Ureter (tissue), 1 donor: ENCODE measurements around the gene DYNLL1. TPM values are rescaled to one million over a fixed set of nuclear protein-coding genes. Genes with fewer than 3 reads are reported as not detected.
A peak's percentile ranks its signal among the peaks of the same experiment; 100 is the strongest.
"Not testable (repeated sequence)": the region's sequence is repeated elsewhere in the genome, so short reads cannot be mapped to it uniquely, and the experiment has no call there.

ENCODE experiments used
- DNase-seq: peaks from one replicate; pipeline ENCODE4 v3.0.0-alpha.2; 2020; ENCODE audit warnings: low spot score
- total RNA-seq: library from RNA; stranded (reverse); gene quantifications from one replicate; pipeline ENCODE4 v1.2.4, GENCODE V29; 2023
- donor health status: DM: yes; HTN: yes; CAD: no.

The DYNLL1 gene
- total RNA-seq, 1 donor from 2014 or later, result 313 TPM

DNA sequence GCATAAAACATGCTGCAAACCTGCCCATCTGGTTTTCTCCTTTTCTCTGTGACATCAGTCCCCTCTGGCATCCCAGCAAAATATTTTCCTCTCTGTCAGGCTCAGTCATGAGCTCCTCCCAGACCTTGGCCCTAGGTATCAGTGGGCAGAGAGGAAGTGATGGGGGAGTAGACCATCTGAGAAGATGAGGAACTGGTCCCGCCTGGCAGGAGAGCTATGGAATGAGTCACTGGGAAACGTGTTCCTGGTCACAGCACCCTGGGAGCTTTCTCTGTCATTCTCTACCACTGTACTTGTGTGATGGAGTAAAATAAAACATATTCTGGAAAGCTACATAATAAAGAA is 21.3 kb upstream of the DYNLL1 start:
- DNase-seq, result peak; percentile 77

DNA sequence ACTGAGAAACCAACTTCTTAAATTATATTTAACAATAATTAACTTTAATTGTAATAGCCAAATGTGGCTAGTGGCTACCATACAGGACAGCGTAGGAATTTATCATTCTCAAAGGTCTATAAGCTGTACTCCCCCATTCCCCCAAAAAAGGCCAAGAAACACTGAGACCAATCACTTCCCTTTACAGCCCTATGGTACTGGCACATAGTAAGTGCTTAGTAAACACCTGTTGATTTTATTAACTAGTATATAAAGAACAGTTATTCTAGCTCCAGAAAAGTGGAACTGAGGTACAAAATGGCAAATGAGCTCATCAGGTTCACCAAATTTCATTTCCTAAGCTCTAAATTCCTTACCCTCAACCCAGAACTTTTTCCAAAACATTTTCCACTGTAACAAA is 20.3 kb upstream of the DYNLL1 start:
- no peak for DNase-seq

DNA sequence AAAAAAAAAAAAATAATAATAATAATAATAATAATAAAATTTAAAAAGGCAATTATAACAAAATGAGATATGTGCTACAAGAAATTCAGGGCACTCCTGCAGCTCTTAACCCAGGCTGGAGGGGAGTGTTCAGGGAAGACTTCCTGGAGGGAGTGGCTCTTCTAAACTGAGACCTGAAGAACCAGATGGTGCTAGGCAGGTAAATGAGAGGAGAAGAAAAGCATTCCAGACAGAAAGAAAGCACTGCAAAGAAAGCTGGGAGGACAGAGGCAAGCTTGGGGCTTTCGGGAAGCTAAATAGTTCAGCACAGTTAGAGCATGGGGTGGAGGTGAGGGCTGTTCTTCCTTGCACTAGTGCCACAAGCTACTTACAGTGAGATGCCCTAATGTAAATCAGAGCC is 16.5 kb upstream of the DYNLL1 start:
- no peak for DNase-seq

DNA sequence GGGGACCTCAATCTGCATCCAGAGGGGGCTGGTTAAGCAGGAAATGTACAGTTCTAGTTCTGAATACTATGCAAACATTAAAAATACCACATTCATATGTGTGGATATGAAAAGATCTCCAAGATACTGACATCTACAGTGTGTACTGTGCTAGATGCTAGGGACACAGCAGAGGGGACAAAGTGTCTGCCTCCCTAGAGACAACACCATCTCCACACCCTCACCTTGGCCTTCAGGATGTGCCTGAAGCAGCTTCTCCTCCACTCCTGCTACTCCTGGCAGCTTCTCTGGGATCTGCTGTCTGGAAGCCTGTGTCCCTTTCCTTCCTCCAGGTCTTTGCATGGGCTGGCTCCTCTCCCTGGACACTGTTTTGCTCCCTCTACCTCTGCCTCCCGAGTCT is 15.7 kb upstream of the DYNLL1 start:
- DNase-seq, result no peak

DNA sequence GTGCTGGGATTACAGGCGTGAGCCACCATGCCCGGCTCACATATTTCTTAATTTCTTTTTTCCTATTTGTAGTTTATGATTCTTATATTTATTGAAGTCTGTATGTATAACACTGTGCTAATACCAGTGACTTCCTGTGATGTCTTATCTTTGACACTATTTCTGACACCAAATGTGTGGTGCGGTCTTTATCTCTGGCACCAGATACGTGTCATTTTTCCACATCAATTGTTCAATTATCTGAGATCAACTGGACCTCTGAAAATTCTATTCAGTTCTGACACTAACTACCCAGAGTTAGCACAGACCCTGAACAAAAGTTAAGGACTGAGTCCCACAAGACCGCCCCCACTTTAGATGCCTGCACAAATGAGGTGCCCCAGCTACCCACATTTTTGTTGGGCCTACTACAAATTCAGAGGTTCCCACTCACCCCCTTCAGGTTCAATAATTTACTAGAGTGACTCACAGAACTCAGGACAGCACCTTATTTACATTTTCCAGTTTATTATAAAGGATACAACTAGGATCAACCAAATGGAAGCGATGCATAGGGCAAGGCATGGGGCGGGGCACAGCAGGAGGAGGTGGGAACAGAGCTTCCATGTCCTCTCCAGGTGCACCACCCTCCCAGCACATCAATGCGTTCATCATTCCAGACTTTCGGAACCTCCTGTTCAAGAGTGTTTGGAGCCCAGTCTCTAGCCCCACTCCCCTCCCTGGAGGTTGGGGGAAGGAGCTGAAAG is 14.7 kb upstream of the DYNLL1 start:
- DNase-seq, result no peak

DNA sequence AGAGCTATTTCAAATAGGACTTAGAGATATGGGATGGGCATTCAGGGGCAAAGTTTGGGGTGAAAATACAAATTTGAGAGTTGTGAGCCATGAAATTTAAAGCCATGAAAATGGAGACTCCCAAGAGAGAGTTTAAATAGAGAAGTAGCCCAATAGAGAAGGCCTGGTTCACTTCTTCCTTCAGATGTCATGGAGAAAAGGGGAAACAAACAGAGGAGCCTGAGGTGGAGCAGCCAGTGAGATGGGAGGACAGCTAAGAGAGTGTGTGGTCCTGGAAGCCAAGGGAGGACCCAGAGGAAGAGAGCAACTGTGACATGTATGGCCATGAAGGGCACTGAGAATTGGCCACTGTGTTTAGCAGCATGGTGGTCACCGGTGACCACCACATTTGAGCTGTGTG is 12.3 kb upstream of the DYNLL1 start:
- DNase-seq, result no peak

DNA sequence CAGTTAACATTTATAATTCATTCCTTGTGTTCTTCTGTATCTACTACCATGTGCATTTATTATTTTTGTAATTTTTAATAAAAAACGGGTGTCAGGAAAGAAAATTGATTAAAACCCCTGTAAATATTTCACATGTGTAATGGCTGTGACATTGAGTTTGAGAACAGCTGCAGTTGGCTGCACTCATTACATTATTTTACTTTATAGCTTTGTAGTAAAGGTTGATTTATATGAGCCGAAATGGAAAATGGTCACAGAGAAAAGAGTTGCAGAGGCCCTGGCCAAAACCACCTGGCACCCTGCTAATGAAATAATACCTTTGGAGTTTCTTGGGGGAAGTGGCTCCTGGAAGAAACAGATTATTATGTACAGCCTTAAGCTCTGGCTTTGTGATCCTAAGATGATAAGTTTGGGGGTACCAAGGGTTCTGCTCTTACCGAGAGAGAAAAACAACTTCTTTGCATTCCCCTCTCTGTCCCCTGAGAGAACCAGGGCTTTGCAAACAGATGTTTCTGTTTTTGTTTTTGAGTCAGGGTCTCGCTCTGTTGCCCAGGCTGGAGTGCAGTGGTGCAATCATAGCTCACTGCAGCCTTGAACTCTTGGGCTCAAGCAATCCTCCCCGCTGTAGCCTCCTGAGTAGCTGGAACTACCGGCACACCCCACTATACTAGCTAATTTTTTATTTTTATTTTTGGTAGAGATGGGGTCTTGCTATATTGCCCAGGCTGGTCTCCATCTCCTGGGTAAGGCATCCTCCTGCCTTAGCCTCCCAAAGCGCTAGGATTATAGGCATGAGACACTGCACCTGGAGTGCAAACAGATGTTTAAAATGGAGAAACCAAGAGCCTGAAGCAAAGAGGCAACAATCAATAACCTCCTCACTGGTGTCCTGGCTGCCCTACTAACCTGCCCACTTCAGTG is 9.7 kb upstream of the DYNLL1 start:
- no peak for DNase-seq

DNA sequence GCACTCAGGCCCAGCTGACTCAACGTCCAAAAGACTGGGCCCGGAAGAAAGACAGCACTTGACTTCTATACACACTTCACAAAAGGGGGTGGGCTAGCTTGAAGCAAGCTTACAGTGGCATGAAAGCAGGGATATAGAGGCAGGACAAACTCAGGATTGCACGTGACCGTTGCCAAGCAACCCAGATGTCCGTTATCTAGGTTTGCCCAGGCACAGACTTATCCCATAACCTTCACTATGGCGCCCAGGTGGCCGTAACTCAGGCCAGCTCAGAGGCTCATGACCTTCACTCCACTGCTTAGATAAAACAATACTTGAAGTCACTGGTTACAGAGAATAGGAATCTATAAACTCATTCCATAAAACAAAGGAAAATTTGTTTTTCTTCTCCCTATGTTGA is 8.4 kb upstream of the DYNLL1 start:
- not testable (repeated sequence) for DNase-seq

DNA sequence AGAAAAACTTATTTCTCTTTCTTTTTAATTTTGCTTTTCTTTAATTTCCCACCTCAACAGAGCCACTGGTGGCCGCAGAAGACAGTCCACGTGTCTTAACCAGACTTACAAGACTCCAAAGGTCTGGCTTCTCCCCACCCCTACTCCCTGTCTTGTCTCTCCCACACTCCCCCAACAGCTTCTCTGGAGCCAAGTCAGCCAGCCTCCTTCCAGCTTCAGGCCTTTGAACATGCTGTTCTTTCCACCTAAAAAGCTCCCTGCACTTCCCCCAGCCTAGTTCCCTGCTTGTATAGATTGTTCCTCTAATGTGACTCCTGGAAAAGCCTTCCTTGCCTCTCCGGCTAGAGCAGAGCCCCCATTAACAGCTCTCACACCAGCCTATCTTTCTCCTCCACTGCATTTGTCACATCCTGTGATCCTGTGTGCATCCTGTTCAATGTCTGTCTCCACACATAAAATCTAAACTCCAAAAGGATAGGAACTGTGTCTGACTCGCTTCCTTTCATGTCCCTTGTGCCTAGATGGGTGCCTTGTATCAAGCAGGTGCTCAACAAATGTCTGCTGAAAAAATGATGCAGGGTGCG is 7.8 kb upstream of the DYNLL1 start:
- no peak for DNase-seq

DNA sequence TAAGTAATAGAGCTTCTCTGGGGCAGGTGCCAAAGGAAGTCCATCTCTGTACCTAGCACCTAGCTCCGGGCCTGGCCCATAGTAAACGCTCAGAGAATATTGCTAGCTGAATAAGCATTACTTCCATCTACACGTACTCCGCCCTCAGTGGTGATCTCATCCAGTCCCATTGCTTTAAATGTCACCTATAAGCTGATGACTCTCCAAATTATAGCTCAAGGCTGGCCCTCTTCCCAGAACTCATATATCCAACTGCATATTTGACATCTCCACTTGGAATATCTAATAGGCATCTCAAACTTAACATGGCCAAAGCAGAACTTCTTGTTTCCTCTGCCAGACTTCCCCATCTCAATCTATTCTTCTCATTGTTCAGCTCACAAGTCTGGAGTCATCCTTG is 6.9 kb upstream of the DYNLL1 start:
- DNase-seq, result no peak

DNA sequence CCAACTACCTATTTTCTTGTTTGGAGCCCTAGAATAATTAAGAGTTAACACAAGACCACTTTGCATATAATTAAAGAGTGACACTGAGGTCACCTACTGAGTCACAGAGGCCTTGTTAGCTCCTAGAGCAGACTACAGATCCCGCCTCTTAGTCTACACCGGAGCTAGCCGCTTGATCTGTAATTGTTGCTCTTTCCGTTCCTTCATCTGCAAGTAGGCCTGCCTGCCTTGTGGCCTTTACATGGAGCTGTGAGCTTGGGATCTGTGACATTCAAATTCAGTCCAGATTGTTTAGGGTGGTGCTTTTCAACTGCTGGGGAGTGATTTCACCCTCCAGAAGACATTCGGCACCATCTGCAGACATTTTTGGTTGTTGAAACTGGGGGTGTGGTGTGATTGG is 5.6 kb upstream of the DYNLL1 start:
- no peak for DNase-seq

DNA sequence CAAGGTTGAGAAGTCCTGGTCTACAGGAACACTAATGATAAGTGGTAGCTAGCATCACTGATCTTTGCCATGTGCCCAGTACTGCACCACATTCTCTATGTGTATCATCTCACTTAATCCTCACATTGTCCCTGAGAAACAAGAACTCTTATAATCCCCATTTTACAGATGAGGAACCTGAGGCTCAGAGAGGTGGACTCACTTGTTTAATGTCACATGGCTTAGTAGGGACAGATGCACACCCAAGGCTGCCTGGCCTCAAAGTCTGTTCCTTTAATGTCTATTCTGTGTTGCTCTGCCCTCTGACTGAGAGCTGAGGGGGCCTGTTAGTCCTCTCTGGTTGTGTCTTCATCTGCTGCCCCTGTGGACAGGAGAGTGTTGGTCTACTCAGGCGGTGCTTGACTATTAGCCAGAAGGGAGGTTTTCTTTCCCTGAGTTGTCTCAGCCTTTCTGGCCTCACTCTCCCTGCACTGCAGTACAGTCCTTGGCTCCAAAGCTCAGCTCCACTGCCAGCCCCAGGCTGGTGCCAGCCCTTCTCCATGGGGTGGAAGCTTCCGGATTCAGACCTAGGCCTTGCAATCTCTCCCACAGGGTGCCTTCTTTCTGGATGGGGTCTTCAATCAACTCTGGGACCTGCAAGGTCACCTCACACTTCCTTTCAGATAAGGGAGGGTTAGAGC is 4.9 kb upstream of the DYNLL1 start:
- DNase-seq, result no peak

DNA sequence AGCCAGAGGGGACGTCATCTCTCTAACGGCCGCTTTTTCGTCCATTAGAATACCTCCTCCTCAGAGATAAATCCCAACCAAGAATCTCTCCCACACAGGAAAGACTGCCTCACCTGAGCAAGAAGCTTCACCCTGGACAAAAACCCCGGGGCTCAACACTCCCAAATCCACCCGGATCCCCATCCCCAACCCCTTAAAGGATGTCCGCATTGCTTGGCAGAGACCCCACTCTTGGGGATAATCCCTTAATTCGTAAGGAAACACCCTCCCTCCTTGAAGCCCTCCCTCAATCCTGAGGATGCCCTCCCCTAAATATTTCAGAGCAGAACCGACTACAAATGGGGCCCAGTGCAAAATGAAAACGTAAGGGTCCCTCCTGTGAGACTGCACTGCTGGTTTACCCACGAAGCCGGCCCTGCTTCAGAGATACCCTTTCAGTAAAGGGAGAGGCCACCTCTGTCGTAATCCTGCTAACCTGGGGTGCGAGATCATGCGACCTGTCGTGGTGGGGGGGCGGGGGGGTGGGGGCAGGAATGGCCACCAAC is 655 bp upstream of the DYNLL1 start:
- DNase-seq, result peak; percentile 47

DNA sequence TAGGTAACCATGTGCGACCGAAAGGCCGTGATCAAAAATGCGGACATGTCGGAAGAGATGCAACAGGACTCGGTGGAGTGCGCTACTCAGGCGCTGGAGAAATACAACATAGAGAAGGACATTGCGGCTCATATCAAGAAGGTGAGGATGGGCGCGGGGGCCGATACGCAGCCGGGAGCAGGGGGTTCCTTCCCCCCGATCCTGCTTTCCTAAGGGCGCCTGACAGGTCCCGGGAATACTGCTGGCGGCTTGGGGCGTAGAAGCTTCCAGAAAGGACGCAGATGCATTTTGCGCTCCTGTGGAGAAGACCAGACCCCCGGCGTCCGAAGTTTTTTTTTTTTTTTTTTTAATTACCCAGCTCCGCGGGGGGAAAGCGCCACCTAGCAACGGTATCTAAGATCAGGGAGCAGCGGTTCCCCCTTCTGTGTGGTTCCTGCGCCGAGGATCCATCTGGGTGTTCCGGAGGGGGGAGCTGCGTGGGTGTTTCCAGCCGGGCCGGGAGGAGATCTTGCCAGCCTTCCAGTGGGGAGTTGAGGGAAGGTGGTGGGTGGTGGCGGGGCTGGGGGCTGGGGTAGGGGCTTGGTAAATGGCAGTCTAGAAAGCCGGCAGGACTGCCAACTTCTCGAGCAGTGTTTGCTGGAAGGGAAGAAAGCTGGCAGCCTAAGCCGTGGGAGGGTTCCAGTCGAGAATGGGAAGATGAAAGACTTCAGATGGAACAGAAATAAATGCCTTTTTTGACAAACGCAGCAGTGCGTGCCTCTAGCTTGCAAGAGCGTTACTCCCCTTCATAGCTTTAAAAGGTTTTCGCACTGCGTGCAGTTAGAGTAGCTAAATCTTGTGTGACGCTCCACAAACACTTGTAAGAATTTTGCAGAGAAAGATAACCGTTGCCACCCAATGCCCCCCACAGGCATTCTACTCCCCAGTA is 764 bp downstream of the DYNLL1 start:
- DNase-seq, result peak; percentile 72

DNA sequence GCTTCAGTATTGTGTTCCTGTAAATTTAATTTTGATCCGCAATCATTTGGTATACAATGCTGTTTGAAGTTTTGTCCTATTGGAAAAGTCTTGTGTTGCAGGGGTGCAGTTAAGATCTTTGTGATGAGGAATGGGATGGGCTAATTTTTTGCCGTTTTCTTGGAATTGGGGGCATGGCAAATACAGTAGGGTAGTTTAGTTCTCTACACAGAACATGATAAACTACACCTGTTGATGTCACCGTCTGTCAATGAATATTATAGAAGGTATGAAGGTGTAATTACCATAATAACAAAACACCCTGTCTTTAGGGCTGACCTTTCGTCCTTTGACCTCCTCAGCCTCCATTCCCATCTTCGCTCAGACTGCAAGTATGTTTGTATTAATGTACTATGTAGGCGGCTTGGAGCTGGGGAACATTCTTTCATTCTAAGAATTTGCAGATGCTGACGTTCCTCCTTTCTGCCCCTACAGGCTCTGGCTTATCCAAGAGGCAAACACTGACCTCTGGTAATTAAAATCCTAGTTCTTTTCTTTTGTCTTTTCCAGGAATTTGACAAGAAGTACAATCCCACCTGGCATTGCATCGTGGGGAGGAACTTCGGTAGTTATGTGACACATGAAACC is 1.7 kb downstream of the DYNLL1 start:
- no peak for DNase-seq

DNA sequence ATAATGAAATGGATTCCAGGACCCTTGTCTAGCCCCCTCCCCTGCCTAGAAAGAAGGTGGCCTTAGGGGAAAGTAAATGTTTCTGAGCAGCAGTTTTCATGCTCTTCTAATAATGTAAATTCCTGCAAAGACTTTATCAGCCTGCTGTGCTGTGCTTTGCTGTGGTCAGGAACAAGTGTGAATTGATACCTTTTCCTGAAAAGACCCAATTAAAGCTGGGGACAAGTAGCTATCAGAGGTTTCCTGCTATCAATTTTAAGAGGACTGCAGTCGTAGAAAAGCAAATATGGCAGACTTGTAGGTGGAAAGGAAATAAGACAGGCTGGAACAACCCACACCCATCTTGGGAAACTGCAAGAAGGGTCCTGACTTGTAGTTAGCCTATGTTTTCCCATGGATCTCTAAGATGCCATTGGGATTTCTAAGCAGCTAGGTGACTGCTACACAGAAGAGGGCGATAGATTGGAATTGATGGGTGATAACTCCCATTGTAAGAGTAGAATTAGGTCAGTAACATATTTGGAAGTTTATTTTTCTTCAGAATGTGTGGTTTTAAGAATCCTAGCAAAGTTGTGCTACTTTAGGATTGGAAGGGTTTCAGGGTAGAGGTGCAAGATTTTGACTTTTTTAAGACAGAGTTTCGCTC is 3.1 kb downstream of the DYNLL1 start:
- DNase-seq, result no peak

DNA sequence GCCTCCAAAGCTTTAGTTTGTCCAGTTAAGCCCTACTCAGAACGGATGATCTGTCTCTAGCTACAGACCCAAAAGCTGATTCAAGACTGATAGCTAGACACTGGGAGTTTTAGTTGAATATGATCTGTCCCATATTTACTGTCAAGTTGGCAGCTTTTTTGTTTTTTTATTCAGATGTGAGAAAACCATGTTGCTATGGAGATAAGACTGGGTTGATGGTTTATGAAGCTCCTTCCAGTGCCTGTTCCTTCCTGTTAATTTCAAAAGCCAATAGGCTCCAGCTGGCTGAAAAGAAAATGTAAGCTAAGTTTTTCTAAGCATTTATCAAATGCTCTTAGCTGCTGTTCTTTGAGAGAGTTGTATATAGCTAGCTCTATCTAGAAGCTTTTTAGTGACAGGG is 4.7 kb downstream of the DYNLL1 start:
- DNase-seq, result no peak

DNA sequence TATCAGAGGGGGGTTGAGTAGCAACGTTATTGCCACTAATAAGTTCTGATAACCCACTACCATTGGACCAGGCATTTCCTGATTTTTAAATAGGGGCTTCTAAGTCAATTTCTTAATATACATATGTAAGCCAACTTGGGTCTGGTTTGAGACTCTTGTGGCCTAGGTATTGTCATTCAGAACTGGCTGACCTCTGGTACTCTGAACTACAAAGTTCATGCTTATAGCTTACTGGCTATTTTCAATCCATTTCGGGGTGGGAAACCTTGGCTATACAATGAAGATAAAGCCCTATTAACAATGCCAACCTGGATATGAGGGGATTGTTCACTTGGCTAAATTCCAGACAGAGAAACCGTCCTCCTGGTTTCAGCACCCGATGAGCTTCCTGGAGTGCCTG is 8.7 kb downstream of the DYNLL1 start:
- no peak for DNase-seq

DNA sequence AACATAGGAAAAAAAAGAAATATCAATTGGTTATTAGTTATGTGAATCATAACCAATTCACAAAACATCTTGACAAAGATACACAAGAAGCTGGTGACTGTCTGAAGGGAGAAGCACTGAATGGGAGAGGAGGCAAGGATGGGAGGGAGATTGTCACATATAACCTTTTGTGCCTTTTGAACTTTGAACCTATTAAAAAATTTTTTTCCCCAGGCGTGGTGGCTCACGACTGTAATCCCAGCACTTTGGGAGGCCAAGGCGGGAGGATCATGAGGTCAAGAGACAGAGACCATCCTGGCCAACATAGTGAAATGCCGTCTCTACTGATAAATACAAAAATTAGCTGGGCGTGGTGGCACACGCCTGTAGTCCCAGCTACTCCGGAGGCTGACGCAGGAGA is 12.6 kb downstream of the DYNLL1 start:
- DNase-seq, result no peak

DNA sequence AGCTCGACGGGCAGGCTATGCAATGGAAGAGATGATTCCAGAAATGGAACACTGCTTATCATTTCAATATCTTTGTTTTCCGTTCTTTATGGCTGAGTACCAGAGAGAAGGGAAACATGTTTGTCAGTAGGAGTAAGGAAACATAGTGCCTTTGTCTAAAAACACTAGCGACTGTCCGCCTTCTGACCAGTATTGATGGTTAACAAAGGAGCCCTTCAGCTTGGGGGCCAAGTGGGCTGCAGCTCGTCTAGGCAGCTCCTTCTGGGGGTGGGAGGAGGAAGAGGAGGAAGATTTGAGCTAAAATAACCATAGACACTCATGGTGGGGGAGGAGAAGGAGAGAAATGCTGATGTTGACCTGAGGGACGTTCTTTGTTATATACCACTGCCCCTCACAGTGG is 18.1 kb downstream of the DYNLL1 start:
- no peak for DNase-seq
